HG03442 (cell line): Measurements from ENCODE around the gene ACER2.
"Not testable (repeated sequence)": the region's sequence is repeated elsewhere in the genome, so short reads cannot be mapped to it uniquely, and the experiment has no call there.

Source experiments
- ATAC-seq: cut with Tn5 transposase; IDR thresholded peaks from one replicate; pipeline ENCODE4 v1.9.1; 2021; ENCODE audit warnings: mild to moderate bottlenecking, moderate library complexity; ENCODE audit not compliant: unreplicated experiment

The ACER2 gene

DNA sequence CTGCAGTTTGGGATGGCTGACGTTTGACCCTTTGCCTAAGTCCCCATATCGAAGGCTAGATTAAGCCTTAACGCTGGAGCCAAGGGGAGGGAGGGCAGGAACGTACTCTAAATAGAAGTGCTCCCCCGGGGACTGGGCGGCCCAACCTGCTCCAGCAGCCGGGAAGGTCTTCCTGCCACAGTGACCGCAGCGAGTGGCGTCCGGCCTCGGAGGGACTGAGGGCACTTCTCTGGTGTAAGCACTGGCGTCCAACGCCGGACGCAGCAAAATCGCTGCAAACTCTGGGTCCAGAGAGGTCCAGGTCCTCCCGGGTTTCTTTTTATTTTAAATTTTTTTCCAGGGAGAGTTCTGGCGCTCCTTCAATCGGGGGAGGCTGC is 505 bp upstream of the ACER2 start:
- peak; percentile 1 for ATAC-seq

DNA sequence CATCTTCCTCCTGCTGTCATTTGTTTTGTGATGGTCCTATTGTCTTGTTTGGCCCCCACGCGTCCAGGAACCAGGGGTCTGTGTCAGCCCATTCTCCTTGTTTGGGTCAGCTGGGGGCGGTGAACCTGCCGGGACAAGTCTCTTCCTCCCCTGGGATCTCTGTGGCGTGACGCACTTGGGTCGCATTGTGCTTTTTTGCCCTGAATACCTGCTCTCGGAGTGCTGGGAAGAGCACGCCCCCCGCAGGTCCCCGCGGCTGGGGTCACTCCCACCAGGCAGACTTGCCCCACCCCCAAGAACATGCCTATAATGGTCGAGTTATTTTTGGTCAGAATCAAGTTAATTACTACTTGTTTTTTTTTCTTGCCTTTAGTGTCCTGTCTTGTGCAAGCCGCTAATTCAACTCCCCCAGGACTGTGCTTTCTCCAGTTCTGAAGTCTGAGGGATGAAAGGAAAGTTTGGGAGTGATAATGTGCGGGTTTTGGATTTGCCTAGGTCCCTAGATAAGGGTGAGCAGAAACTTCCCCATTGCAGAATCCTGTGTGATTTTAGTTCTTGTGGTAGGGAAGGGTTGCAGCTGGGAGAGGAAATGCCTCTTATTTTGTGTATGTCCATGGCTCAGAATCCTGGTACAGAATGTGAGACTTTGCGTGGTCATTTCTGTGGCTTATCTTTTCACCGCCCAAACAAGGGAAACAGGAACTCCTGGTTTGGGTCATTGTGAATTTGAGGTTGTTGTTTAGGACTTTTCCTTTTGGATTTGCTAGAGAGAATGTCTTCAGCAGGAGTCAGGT is 789 bp downstream of the ACER2 start:
- peak; percentile 17 for ATAC-seq

DNA sequence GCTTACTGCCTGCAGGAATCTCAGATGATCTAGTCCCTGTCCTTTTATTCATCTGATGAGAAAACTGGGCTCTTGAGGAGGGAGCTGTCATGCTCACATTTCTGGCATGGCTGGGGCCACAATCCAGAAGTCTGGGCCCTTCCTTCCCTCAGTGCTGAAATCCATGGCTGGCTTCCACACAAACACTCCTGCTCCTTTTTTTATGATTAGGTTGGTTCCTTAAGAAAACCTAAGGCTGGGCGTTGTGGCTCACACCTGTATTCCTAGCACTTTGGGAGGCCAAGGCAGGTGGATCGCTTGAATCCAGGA is 1.3 kb downstream of the ACER2 start:
- no peak for ATAC-seq

DNA sequence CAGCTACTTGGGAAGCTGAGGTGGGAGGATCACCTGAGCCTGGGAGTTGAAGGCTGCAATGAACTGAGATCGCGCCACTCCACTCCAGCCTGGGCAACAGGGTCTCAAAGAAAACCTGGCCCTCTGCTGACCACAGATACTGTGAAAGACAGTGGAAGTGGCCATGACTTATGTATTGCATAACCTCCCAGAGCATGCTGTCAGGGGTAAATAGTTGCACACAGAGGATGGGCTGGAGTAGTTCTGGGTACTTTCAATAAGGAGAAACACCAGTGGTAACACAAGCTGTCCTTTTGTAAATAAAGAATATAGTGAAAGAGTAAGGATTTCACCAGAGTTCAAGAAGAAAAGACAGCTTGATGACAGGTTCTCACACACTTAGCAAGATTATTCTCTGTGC is 1.8 kb downstream of the ACER2 start:
- no peak for ATAC-seq

DNA sequence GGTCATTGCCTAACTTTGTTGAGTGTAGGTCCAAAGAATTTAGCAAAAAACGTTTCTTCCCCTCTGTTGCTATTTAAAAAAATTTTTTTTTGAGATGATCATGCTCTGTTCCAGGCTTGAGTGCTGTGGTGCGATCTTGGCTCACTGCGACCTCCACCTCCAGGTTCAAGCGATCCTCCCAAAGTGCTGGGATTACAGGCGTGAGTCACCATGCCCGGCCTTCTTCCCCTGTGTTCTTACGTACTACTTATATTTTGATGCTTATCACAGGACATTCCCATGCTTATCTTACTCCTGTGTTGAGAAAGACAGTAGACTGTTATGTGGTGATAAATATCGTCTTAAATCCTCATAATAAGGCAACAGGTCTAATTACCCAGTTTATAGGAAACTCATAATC is 2.5 kb downstream of the ACER2 start:
- no peak for ATAC-seq

DNA sequence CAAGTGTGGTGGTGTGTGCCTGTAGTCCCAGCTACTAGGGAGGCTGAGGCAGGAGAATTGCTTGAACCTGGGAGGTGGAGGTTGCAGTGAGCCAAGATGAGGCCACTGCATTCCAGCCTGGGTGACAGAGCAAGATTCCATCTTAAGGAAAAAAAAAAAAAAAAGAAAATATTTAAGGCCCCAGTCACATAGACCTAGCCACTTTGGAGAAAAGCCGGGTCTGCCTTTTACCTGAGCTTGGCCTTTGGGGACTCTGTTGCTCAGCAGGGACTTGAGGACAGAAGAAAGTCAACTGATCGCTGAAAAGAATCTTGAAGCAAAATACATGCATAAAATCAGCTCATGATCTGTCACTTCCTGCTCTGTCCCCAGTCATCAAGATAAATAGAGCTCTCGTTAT is 4.6 kb downstream of the ACER2 start:
- not testable (repeated sequence) for ATAC-seq

DNA sequence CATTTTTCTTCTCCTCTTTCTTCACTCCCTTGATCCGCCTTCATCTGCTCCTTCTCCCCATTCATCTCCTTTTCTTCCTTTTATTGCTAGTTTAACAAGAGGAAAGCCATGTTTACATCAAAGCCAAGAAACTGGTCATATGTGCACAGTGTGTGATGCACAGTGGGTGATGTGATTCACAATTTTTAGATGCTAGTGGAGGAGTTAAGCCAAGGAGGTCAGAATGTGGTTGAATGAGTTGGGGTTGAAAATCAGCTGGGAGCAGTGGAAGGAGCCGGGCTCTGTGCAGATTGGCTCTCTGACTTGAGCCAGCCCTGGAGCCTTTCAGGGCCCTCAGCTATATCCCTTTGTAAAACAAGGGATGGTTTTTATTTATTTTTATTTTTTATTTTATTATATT is 7.3 kb downstream of the ACER2 start:
- no peak for ATAC-seq

DNA sequence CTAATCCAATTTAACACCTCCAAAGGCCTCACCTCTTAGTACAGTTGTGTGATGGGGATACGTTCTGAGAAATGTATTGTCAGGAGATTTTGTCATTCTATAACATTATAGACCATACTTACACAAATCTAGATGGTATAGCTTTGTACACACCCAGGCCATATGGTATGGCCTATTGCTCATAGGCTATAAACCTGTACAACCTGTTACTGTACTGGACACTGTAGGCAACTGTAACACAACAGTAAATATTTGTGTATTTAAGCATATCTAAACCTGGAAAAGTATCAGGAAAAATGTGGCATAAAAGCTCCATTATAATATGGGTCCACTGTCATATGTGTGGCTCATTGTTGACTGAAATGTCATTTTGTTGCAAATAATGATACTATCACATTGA is 12.1 kb downstream of the ACER2 start:
- ATAC-seq: no peak

DNA sequence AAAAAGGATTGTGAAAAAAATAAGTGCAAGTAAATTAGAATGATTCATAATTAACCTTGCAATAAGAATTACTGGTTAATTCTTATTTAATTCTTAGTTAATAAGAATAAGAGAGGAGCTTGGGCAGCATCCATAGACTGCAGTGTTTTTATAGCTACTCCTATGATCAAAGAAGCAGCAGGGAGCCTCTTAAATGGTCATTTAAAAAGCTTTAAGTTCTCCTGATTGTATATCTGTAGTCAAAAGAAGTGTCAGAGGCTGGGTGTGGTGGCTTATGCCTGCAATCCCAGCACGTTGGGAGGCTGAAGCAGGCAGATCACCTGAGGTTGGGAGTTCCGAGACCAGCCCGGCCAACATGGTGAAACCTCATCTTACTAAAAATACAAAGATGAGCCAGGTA is 14.4 kb downstream of the ACER2 start:
- no peak for ATAC-seq

DNA sequence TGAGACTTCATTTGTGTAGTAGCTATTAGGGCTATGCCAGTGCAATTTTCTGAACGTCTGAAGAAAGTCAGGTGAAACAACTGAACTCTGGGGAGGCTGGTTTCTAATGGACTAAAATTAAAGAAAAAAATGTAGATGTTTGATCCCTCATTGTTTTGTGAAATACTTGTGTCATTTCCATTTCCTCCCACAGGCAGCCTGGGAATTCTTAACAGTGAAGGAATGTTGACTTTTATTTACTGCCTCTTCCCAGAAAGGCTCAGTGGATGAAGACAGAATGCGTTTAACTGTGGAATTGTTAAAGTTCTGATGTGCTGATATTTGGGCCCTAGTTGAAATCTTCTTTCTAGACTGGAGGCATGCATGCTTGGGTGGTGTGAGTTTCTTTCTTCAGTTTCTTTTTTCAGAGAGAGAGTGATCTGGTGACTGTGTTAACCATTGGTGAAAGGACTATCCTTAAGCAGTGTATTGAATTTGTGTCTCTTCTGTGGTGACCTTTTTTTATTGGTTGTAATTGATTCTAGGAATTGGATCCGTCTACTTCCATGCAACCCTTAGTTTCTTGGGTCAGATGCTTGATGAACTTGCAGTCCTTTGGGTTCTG is 15.5 kb downstream of the ACER2 start:
- peak; percentile 84 for ATAC-seq

DNA sequence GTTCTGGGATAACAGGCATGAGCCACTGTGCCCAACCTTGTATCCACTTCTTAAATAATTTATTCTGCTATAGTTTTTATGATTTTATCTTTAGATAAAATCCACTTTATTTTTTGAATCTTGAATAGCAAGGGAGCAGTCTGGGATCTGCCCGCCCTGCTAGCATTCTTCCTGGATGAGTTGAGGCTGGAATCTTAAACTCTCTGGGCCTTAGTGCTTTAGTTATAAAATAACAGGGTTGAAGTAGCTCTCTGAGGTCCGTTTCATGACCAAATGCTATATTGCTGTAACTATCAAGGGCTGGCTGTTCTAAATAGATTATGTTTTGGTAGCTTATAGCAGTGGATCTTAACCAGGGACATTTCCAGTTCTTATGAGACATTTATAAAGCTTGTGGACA is 20.8 kb downstream of the ACER2 start:
- no peak for ATAC-seq

DNA sequence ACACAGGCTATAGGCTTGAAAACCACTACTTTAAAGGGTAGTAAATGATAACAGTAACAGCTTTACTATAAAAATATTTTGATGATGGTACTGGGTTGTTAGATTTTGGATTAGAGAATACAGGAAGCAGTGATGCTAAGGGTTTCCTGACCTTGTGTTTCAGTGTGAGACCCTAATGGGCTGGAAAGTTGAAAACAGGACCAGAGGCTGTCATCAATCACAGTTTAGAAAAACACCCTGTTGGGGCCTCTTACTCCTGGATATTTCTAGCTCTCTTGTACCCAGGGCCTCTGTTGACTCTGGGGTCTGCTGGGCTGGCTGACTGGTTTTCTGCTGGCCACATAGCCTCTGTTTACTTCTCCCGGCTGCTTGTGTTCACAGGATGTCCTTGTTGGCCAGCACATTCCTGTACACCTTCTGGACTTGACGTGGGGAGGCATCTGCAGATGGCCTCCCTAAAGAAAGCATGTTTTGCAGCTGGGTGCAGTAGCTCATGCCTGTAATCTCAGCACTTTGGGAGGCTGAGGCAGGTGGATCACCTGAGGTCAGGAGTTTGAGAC is 21.5 kb downstream of the ACER2 start:
- ATAC-seq: no peak

DNA sequence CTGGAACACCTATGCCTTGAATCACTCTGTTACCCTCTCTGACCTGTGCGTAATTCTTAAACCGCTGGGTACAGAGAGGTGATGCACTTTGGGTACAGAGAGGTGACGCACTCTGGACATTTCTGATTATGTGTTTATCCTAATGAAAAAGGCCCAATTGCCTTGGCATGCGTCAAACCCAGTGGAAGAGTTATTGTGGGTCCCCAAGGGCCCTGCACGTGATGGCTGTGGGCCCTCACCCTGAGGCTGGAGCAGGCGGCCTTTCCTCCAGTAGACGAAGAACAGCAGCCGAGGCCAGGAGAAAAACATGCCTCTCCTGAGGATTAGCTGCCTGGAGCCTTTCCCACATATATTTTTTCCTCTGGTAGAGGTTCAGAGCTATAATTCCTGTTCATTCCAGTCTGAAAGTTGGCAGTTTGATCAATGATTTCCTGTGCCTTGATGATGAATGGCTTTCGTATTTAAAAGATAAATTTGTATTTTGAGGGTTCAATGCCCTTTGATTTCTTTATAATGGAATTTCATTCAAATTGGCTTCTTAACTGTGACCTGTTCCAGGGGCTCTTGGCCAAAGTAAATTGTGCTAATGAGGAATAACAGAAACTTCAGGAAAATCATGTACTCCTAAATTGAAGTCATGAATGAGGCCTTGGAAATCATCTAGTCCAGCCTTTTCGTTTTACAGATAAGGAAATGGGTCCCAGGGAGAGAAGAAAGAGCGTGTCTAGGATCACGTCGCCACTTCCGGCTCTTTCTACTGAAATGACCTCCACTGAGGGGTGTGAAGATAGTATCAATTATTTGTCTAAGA is 22.8 kb downstream of the ACER2 start:
- ATAC-seq: no peak

DNA sequence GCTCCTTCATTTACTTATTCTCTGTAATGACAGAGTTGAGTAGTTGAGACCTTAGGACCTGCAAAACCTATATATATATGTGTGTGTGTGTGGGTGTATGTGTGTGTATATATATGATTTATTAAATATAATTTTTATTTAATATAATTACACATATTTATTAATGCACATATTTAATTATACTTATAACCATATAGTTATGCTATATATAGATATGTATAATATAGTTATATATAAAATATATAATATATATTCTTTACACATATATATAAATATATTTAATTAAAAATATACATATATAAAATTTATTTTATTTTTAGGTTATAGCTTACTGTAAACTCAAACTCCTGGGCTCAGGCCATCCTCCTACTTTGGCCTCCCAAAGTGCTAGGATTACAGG is 23.7 kb downstream of the ACER2 start:
- no peak for ATAC-seq

DNA sequence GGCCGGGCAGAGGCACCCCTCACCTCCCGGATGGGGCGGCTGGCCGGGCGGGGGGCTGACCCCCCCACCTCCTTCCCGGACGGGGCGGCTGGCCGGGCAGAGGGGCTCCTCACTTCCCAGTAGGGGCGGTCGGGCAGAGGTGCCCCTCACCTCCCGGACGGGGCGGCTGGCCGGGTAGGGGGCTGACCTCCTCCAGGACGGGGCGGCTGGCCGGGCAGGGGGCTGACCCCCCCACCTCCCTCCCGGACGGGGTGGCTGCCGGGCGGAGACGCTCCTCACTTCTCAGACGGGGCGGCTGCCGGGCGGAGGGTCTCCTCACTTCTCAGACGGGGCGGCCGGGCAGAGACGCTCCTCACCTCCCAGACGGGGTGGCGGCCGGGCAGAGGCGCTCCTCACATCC is 24.9 kb downstream of the ACER2 start:
- not testable (repeated sequence) for ATAC-seq

DNA sequence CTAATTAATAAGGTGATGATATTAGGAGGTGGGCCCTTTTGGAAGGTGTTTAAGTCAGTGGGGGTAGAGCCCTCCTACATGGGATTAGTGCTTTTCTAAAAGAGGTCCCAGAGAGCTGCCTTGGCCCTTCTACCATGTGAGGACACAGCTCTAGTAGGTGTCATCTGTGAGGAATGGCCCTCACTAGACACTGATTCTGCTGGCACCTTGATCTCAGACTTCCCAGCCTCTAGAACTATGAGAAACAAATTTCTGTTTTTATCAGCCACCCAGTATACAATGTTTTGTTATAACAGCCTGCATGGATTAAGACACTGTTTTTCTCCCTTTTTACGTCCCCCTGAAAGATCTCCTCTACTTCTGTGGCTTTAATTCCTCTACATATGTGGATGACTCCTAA is 31.6 kb downstream of the ACER2 start:
- ATAC-seq: no peak

DNA sequence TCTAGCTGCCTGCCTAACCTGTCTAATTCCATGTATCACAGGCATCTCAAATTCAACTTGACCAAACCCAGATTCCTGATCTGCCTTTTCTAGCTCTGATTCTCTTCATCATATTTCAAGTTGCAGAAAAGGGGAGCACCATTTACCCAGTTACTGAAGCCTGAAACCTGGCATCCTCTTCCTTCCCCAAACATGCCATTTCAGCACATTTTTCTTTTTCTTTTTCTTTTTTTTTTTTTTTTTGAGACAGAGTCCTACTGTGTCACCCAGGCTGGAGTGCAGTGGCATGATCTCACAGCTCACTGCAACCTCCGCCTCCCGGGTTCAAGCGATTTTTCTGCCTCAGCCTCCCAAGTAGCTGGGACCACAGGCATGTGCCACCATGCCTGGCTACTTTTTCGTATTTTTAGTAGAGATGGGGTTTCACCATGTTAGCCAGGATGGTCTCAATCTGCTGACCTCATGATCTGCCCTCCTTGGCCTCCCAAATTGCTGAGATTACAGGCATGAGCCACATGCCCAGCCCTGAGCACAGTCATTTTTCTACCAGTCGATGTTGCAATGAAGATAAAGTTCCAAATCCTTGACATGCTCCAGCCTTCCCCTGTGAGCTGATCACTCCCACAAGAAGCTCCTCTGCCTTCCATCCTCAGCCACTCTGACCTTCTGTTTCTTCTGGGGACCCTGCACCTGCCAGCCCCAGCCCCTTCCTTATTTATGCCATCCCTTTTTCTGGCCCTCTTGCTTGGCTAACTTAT is 32.2 kb downstream of the ACER2 start:
- ATAC-seq: no peak

DNA sequence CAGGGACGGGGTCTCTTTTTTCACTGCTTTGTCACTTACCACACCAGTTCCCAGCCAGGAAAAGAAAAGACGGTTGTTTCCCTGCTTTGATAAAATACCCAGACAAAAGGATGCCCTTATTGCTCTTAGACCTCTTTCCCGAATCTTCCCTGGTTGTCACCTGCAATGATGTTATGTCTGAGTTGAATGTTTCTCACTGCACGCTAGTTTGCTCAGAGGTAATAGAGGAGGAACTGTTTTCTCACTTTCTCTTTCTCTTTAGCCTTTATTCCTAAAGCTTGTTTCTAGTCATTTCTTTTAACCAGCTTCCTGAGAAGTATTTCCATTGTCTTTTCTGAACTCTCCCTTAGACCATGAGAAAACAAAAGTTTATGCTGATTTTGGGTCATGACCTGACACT is 32.9 kb downstream of the ACER2 start:
- peak; percentile 92 for ATAC-seq

DNA sequence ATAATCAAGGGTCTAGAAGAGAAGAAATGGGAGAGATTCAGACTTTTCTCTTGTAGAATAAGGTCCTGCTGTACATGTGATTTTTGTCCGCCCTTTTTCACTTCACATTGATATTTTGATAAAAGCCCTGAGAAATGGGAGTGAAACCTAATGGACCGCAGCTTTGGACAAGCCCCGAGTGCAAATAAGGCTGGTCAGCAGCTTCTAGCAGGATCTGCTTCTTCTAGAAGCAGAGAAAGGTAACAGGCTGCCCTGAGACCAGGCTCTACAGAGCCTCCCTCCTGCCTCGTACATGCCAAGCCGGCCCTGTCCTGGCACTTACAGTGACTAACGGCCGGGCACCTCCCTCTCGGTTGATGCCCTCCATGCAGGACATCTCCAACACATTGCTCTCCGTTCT is 33.4 kb downstream of the ACER2 start:
- no peak for ATAC-seq

DNA sequence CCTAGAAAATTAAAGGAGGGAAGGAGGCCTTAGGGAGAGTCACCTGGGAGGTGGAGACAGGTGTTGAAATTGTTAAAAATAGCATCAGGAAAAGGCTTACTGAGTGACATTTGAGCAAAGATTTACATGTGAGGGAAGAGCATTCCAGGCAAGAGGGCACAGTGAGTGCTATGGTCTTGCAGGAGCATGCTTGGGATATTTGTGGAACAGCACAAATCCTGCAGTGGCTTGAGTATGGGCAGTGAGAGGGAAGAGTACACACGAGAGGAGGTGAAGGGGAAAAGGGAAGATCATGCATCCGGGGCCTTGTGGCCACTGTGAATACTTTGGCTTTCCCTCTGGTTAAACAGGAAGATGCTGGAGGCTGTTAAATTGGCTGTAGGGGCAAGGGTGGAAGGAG is 36.6 kb downstream of the ACER2 start:
- ATAC-seq: no peak

DNA sequence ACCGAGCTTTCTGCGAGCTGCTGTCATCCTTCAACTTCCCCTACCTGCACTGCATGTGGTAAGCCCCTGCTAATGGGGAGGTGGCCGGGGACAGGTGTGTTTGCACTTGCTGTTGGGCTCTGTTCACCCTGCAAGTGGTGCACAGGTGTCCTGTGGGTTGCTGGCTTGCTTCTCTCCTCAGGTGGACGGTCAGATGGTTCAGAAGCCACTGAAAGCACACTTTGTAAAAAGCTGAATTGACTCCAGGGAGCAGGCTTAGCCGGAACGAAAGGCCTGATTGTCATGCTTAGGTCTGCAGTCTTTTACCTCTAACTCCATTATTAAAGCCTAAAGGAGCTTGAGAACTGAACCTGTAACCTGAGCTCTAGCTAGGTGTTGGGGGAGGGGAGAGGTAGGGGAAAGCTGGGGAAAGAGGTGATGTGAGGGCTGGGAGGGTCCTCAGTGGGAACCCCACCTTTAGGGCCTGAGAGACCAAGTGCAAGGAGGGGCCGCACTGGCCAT is 37.6 kb downstream of the ACER2 start:
- ATAC-seq: no peak
